A673 (cell line): Measurements from ENCODE around the gene PTPRK. TPM values are rescaled to one million over a fixed set of nuclear protein-coding genes. Genes with fewer than 3 reads are reported as not detected.

ENCODE experiments used
- BruUV-seq: library from RNA; stranded (reverse); fragments of 400-500 nt; replicated peaks from 2 replicates; lab custom pipeline; 2021; lab: Mats Ljungman, UMichigan
- CTCF ChIA-PET: fragments of 300-600 bp; sonication (Branson Sonifier 250); formaldehyde crosslinking; loops from one replicate; lab custom pipeline; 2022; ENCODE audit warnings: antibody characterized with exemption; lab: Charles Lee
- POLR2A ChIA-PET: fragments of 300-600 bp; sonication (Branson Sonifier 250); formaldehyde crosslinking; loops from one replicate; lab custom pipeline; 2022; ENCODE audit warnings: antibody characterized with exemption; ENCODE audit not compliant: low non-redundant PET; lab: Charles Lee
- DNase-seq: peaks from one replicate; pipeline ENCODE4 v3.0.0-alpha.2; 2015; ENCODE audit warnings: low spot score
- H3K27ac ChIP-seq: fragments of 200-600 bp; sonication (generic); 2 replicates; pipeline ENCODE4 v1.5.1; 2016; ENCODE audit warnings: mixed run types, low read depth, mild to moderate bottlenecking, mixed read lengths, antibody characterized with exemption, low read length; ENCODE audit not compliant: poor library complexity, severe bottlenecking
- H3K27me3 ChIP-seq: fragments of 200-600 bp; sonication (generic); replicated peaks from 2 replicates; pipeline ENCODE4 v1.6.1; 2017; ENCODE audit warnings: mixed run types, low read depth, mild to moderate bottlenecking, mixed read lengths, antibody characterized with exemption, low read length; ENCODE audit not compliant: insufficient read depth, poor library complexity
- H3K36me3 ChIP-seq: fragments of 200-600 bp; sonication (generic); 2 replicates; pipeline ENCODE4 v1.6.1; 2016; ENCODE audit warnings: mixed run types, mild to moderate bottlenecking, mixed read lengths, antibody characterized with exemption, low read length; ENCODE audit not compliant: insufficient read depth, poor library complexity, severe bottlenecking
- H3K4me1 ChIP-seq: fragments of 200-600 bp; sonication (generic); 2 replicates; pipeline ENCODE4 v1.6.1; 2017; ENCODE audit warnings: mixed run types, mild to moderate bottlenecking, mixed read lengths, antibody characterized with exemption, low read length; ENCODE audit not compliant: insufficient read depth, poor library complexity, severe bottlenecking
- H3K4me3 ChIP-seq: fragments of 200-600 bp; sonication (generic); 2 replicates; pipeline ENCODE4 v1.5.1; 2016; ENCODE audit warnings: low read depth, mixed run types, mild to moderate bottlenecking, mixed read lengths, low read length; ENCODE audit not compliant: poor library complexity, severe bottlenecking
- H3K9me3 ChIP-seq: fragments of 200-600 bp; sonication (generic); 2 replicates; pipeline ENCODE4 v1.6.1; 2016; ENCODE audit warnings: mixed run types, low read depth, mild to moderate bottlenecking, mixed read lengths, antibody characterized with exemption, low read length; ENCODE audit not compliant: poor library complexity, severe bottlenecking
- EZH2 ChIP-seq: fragments of 200-600 bp; sonication (generic); IDR thresholded peaks from 2 replicates; pipeline ENCODE4 v1.6.1; 2017; ENCODE audit warnings: borderline replicate concordance, low read depth, mild to moderate bottlenecking, mixed read lengths, antibody characterized with exemption, low read length; ENCODE audit not compliant: poor library complexity, severe bottlenecking
- intact Hi-C: fragments of 100-400 bp; cut with micrococcal nuclease; formaldehyde crosslinking; loops from one replicate; pipeline ENCODE4 v1.10.0; 2022; ENCODE audit not compliant: unreplicated experiment
- total RNA-seq: library from RNA; stranded (reverse); gene quantifications from 2 replicates; pipeline ENCODE4 v1.2.3, GENCODE V29; 2021
- TF ChIP-seq, protein P1 (sequence below): fragments of 300-800, 200-600 bp; sonication (generic); conservative IDR thresholded peaks from 2 replicates; pipeline ENCODE4 v1.5.1; 2017; ENCODE audit warnings: low read depth, mild to moderate bottlenecking, antibody characterized with exemption, low read length, moderate library complexity, mixed read lengths

PTPRK gene
- total RNA-seq, 1 experiment from 2014 or later, result 77.3 TPM

DNA sequence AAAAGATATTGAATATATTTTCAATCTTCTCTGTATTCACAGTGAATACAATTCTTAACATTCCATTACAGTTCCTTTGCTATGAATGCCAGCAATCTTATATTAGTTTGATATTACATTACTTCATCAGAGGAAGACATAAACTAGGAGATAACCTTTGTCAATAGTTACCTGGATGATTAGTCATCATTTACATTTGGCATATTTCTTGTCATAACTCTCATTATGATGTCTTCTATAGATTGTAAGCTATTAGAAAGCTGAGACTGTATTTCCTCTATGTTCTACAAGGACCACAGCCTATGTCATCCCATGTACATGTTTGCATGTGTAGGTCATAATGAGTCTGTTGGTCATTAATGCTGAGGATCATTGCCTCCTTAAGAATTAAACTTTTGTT is 7.8 kb upstream of the PTPRK start:
- no peak for DNase-seq
- intact Hi-C loops, result no loop called here
- Histone ChIP-seq H3K9me3 (no peaks in the 10 kb centered on the region), H3K4me1 (peaks cover 32% of the 10 kb centered on the region), H3K27ac (no peak overlapping the region), H3K4me3 (no peak overlapping the region), H3K27me3 (no peaks in the 10 kb centered on the region), H3K36me3 (no peaks in the 10 kb centered on the region)
- CTCF ChIA-PET, result no interaction called here
- BruUV-seq, result no TSS peak
- TF ChIP-seq, protein P1, sequence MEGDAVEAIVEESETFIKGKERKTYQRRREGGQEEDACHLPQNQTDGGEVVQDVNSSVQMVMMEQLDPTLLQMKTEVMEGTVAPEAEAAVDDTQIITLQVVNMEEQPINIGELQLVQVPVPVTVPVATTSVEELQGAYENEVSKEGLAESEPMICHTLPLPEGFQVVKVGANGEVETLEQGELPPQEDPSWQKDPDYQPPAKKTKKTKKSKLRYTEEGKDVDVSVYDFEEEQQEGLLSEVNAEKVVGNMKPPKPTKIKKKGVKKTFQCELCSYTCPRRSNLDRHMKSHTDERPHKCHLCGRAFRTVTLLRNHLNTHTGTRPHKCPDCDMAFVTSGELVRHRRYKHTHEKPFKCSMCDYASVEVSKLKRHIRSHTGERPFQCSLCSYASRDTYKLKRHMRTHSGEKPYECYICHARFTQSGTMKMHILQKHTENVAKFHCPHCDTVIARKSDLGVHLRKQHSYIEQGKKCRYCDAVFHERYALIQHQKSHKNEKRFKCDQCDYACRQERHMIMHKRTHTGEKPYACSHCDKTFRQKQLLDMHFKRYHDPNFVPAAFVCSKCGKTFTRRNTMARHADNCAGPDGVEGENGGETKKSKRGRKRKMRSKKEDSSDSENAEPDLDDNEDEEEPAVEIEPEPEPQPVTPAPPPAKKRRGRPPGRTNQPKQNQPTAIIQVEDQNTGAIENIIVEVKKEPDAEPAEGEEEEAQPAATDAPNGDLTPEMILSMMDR, result no peak
- TF ChIP-seq EZH2, result no peak
- POLR2A ChIA-PET, result no interaction called here

DNA sequence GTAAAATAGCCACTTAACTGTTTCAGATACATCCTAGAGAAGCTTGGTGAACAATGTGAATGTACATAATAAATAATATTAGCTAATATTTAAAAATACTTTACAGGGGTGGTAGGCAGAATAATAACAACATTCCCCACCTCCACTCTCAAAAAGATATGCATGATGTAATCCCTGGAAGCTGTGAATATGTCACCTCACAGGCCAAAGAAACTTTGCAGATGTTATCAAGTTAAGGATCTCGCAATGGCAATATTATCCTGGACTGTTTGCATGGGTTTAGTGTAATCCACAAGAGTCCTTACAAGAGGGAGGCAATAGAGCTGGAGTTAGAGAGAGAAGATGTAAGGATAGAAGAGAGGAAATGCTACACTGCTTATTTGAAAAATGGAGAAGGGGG is 7.0 kb upstream of the PTPRK start:
- intact Hi-C loops, result no loop called here
- Histone ChIP-seq H3K4me3 (no peak overlapping the region), H3K36me3 (no peaks in the 10 kb centered on the region), H3K27me3 (no peaks in the 10 kb centered on the region), H3K27ac (no peak overlapping the region), H3K9me3 (no peaks in the 10 kb centered on the region), H3K4me1 (peaks cover 32% of the 10 kb centered on the region)
- ChIA-PET POLR2A (no interaction called here), CTCF (no interaction called here)
- BruUV-seq, result no TSS peak
- TF ChIP-seq EZH2, result no peak
- TF ChIP-seq, protein P1, result no peak
- DNase-seq, result no peak

DNA sequence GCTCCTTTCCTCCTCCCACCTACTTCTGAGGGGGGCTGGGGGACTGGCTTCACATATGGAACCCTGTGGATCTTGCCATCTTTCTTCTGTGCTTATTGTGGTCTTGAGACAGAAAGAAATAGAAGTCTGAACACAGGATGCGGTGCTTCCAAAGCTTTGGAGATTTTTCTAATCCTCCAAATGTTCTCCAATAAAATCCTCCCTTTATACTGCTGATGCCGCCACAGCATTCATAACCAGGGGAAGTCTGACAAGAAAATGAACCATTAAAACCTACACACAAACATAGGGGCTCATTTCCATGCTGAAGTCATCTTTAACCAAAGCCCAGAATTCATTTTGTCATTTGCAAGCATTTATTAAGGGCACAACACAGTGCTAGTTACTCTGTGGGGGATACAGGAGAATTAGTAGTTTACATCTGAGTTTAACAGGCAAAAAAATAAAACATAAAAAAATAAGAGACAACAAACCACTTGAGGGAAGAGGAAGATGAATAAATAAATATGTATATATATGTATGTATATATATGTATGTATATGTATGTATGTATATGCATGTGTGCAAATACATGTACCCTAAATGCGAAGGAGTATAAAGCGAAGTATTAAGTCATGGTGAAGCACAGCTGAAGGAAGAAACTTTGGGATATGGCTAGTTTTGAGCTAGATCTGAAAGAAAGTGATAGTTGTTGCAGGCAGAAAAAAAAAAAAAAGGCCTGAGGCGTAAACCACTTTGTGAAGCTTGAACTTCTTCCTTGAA is 5.9 kb upstream of the PTPRK start:
- no peaks in the 10 kb centered on the region for H3K27me3 ChIP-seq
- no TSS peak for BruUV-seq
- intact Hi-C loops, result no loop called here
- POLR2A ChIA-PET, result no interaction called here
- H3K4me1 ChIP-seq, result peaks cover 28% of the 10 kb centered on the region
- H3K4me3 ChIP-seq, result no peak overlapping the region
- no peak for DNase-seq
- no peak overlapping the region for H3K27ac ChIP-seq
- no peaks in the 10 kb centered on the region for H3K9me3 ChIP-seq
- CTCF ChIA-PET, result no interaction called here
- no peaks in the 10 kb centered on the region for H3K36me3 ChIP-seq
- TF ChIP-seq, protein P1, result no peak
- no peak for TF ChIP-seq EZH2
